GM12878 (cell line): ENCODE measurements around the gene USP37. TPM values are rescaled to one million over a fixed set of nuclear protein-coding genes. Genes with fewer than 3 reads are reported as not detected.

Source experiments
- ATAC-seq: fragments of 200-7000 bp; cut with Tn5 transposase; 3 replicates; pipeline ENCODE4 v1.9.1; 2020; ENCODE audit warnings: mild to moderate bottlenecking, moderate library complexity
- BruUV-seq: library from RNA; stranded (reverse); fragments of 400-500 nt; replicated peaks from 2 replicates; lab custom pipeline; 2021; lab: Mats Ljungman, UMichigan
- CTCF ChIA-PET: fragments of 300-600 bp; sonication (Branson Sonifier 250); formaldehyde crosslinking; extraction: SDS; loops from one replicate; lab custom pipeline; 2021; ENCODE audit warnings: inconsistent platforms; lab: Yijun Ruan, JAX
- POLR2A ChIA-PET: fragments of 350-600 bp; formaldehyde crosslinking; extraction: SDS; loops from one replicate; lab custom pipeline; 2021; ENCODE audit warnings: inconsistent platforms; lab: Charles Lee
- RAD21 ChIA-PET: fragments of 300-600 bp; sonication (Branson Sonifier 250); formaldehyde crosslinking; loops from one replicate; lab custom pipeline; 2023; ENCODE audit warnings: antibody characterized with exemption; ENCODE audit not compliant: unreplicated experiment; lab: Charles Lee
- SMC1A ChIA-PET: fragments of 300-600 bp; sonication (Branson Sonifier 250); formaldehyde crosslinking; loops from one replicate; lab custom pipeline; 2023; ENCODE audit not compliant: unreplicated experiment, uncharacterized antibody; lab: Charles Lee
- DNase-seq: peaks from one replicate; pipeline ENCODE4 v3.0.0-alpha.2; 2011; ENCODE audit warnings: low read depth, low spot score
- FAIRE-seq: peaks from 3 replicates; lab custom pipeline; 2011; peaks lifted over from hg19 to GRCh38; lab: Jason Lieb, UNC
- H2AFZ ChIP-seq: 2 replicates; pipeline ENCODE4 v1.6.0; 2011; ENCODE audit warnings: low read depth, low read length, control low read depth; ENCODE audit not compliant: control insufficient read depth
- H3K27ac ChIP-seq: 2 replicates; pipeline ENCODE4 v1.5.1; 2011; ENCODE audit warnings: control low read depth; ENCODE audit not compliant: control insufficient read depth, insufficient read depth
- H3K27me3 ChIP-seq, 2 experiments: replicated peaks in 1 of 2; 2 replicates each; pipeline versions ENCODE4 v1.6.0 to v1.6.1; 2011; ENCODE audit warnings: low read length in 1 of 2; ENCODE audit not compliant: control insufficient read depth in 2 of 2, insufficient read depth in 2 of 2
- H3K36me3 ChIP-seq, 2 experiments: 2 replicates each; pipeline ENCODE4 v1.5.1; 2011; ENCODE audit warnings: low read length in 1 of 2; ENCODE audit not compliant: control insufficient read depth in 2 of 2, insufficient read depth in 2 of 2
- H3K4me1 ChIP-seq: 2 replicates; pipeline ENCODE4 v1.6.1; 2011; ENCODE audit warnings: mild to moderate bottlenecking, low read length, moderate library complexity, mixed read lengths; ENCODE audit not compliant: control insufficient read depth, insufficient read depth
- H3K4me2 ChIP-seq: 2 replicates; pipeline ENCODE4 v1.6.0; 2011; ENCODE audit warnings: control low read depth; ENCODE audit not compliant: control insufficient read depth, insufficient read depth
- H3K4me3 ChIP-seq: fragments of 200-600 bp; sonication (generic); 2 replicates; pipeline ENCODE4 v1.5.1; 2016
- H3K79me2 ChIP-seq: 2 replicates; pipeline ENCODE4 v1.6.0; 2011; ENCODE audit warnings: low read length; ENCODE audit not compliant: control insufficient read depth, insufficient read depth
- H3K9ac ChIP-seq: 2 replicates; pipeline ENCODE4 v1.8.0; 2011; ENCODE audit warnings: low read length, control low read depth, mixed read lengths; ENCODE audit not compliant: control insufficient read depth, insufficient read depth
- H3K9me3 ChIP-seq: replicated peaks from 3 replicates; pipeline ENCODE4 v1.5.1; 2011; ENCODE audit warnings: mild to moderate bottlenecking, low read length; ENCODE audit not compliant: control insufficient read depth, insufficient read depth
- H4K20me1 ChIP-seq: 2 replicates; pipeline ENCODE4 v1.6.0; 2011; ENCODE audit not compliant: control insufficient read depth, insufficient read depth
- ASH2L ChIP-seq: fragments of 300-600, 200-600 bp; sonication (generic); IDR thresholded peaks from 2 replicates; pipeline ENCODE4 v1.6.1; 2017; ENCODE audit warnings: low read depth, mild to moderate bottlenecking, borderline replicate concordance
- ATF7 ChIP-seq: fragments of 450-650 bp; IDR thresholded peaks from 2 replicates; pipeline ENCODE4 v1.6.1; 2016; ENCODE audit warnings: low read depth, mild to moderate bottlenecking
- BCLAF1 ChIP-seq: fragments of 450-650 bp; IDR thresholded peaks from 2 replicates; pipeline ENCODE4 v1.6.1; 2017; ENCODE audit warnings: antibody characterized with exemption, mild to moderate bottlenecking, moderate library complexity
- ESRRA ChIP-seq: IDR thresholded peaks from 2 replicates; pipeline ENCODE4 v1.6.1; 2012; ENCODE audit warnings: mild to moderate bottlenecking, low read length, improper control_type of control experiment
- FOS ChIP-seq: IDR thresholded peaks from 3 replicates; pipeline ENCODE4 v1.6.1; 2011; ENCODE audit warnings: borderline replicate concordance; ENCODE audit not compliant: insufficient read length; ENCODE audit errors: extremely low read depth
- HCFC1 ChIP-seq: fragments of 150-350 bp; IDR thresholded peaks from 2 replicates; pipeline ENCODE4 v1.6.1; 2014; ENCODE audit warnings: low read length
- JUNB ChIP-seq: IDR thresholded peaks from 2 replicates; pipeline ENCODE4 v1.6.1; 2016; ENCODE audit warnings: antibody characterized with exemption, mild to moderate bottlenecking
- KLF5 ChIP-seq: fragments of 450-650 bp; IDR thresholded peaks from 2 replicates; pipeline ENCODE4 v1.6.1; 2014; ENCODE audit warnings: mild to moderate bottlenecking; ENCODE audit not compliant: partially characterized antibody
- SIN3A ChIP-seq: IDR thresholded peaks from 2 replicates; pipeline ENCODE4 v1.6.1; 2012; ENCODE audit warnings: low read depth, low read length, improper control_type of control experiment
- SREBF1 ChIP-seq: IDR thresholded peaks from 2 replicates; pipeline ENCODE4 v1.6.1; 2012; ENCODE audit warnings: mild to moderate bottlenecking, low read length
- STAT3 ChIP-seq: IDR thresholded peaks from 2 replicates; pipeline ENCODE4 v1.6.1; 2011; ENCODE audit warnings: low read depth, low read length, improper control_type of control experiment
- TARDBP ChIP-seq: IDR thresholded peaks from 2 replicates; pipeline ENCODE4 v1.6.1; 2016; ENCODE audit warnings: borderline replicate concordance
- TCF7 ChIP-seq: IDR thresholded peaks from 2 replicates; pipeline ENCODE4 v1.6.1; 2014; ENCODE audit warnings: antibody characterized with exemption, borderline replicate concordance
- ZBTB33 ChIP-seq: fragments of 450-650 bp; IDR thresholded peaks from 2 replicates; pipeline ENCODE4 v1.6.1; 2017; ENCODE audit warnings: mild to moderate bottlenecking
- ZZZ3 ChIP-seq: IDR thresholded peaks from 2 replicates; pipeline ENCODE4 v1.6.1; 2011; ENCODE audit warnings: low read depth; ENCODE audit not compliant: control insufficient read depth, insufficient read length
- in situ Hi-C: fragments of 300-500 bp; cut with MboI; formaldehyde crosslinking; loops from 9 replicates; pipeline ENCODE4 v1.14.3; 2018; ENCODE audit warnings: mixed read lengths
- intact Hi-C: fragments of 100-400 bp; cut with micrococcal nuclease; formaldehyde crosslinking; loops from one replicate; pipeline ENCODE4 v1.14.2; 2022; ENCODE audit not compliant: unreplicated experiment
- polyA plus RNA-seq, 11 experiments: library from polyadenylated mRNA; depleted of rRNA in 4 of 11; unstranded in 6 of 11; stranded (reverse) in 5 of 11; fragments of >200 nt; fragmentation: Nextera tagmentation in 4 of 11; fragmentation: Illumina TruSeq in 1 of 11; extraction: Ambion mirVana in 4 of 11; extraction: Trizol in 1 of 11; gene quantifications; 1 replicate in 1 of 11; 2 replicates in 10 of 11; pipeline versions ENCODE4 v1.2.1 to v1.2.3, GENCODE V29; 2011 to 2016; ENCODE audit warnings: inconsistent platforms in 2 of 11, missing spikeins in 2 of 11, low read depth in 1 of 11
- total RNA-seq, 4 experiments: library from RNA; depleted of rRNA in 3 of 4; stranded (reverse); fragments of >200 nt in 3 of 4; fragmentation: Illumina TruSeq in 1 of 4; extraction: Trizol in 1 of 4; gene quantifications; 2 replicates each; pipeline versions ENCODE4 v1.2.1 to v1.2.3, GENCODE V29; 2013 to 2021
- TF ChIP-seq, protein P1 (sequence below): IDR thresholded peaks from 2 replicates; pipeline ENCODE4 v1.6.1; 2012; ENCODE audit warnings: low read length, inconsistent platforms
- TF ChIP-seq, protein P2 (sequence below): fragments of 450-650 bp; formaldehyde crosslinking; IDR thresholded peaks from 2 replicates; pipeline ENCODE4 v1.4.0; 2022; ENCODE audit warnings: mild to moderate bottlenecking, moderate library complexity

The USP37 gene
- total and polyA plus RNA-seq, 10 of the 15 experiments (the other 5 are each of a cell fraction or from before 2014, with no cell fraction given): 2.8 to 16.0 (median 10.4) TPM

- in situ Hi-C loops: no loop called here
- no peak overlapping the region for H3K9ac ChIP-seq
- POLR2A ChIA-PET: interaction anchor here (1.3 kb wide), 1 partner anchor 86 kb away, joined by 4 read pairs; no protein-coding TSS in a partner anchor
- H3K27me3 ChIP-seq: no peaks in the 10 kb centered on the region
- H2AFZ ChIP-seq: no peak overlapping the region
- peaks cover 3% of the 10 kb centered on the region for H3K4me1 ChIP-seq
- H3K4me2 ChIP-seq: no peak overlapping the region
- H3K36me3 ChIP-seq: peaks cover 0 to 24% of the 10 kb centered on the region in 2 experiments; a peak in 3 of 4 replicates
- H3K79me2 ChIP-seq: no peaks in the 10 kb centered on the region
- ATAC-seq (no peak), DNase-seq (no peak), FAIRE-seq (no peak)
- no peak overlapping the region for H3K4me3 ChIP-seq
- intact Hi-C loops: no loop called here
- no peaks in the 10 kb centered on the region for H3K9me3 ChIP-seq
- SMC1A ChIA-PET: interaction anchor here (1.4 to 2.9 kb wide), 3 partner anchors 11 to 71 kb away, joined by 4 to 7 read pairs (median 4); no protein-coding TSS in a partner anchor
- no TSS peak for BruUV-seq
- no peak overlapping the region for H3K27ac ChIP-seq
- RAD21 ChIA-PET: no interaction called here
- H4K20me1 ChIP-seq: no peaks in the 10 kb centered on the region
- CTCF ChIA-PET: interaction anchor here (0.7 to 1.4 kb wide), 2 partner anchors 11 to 39 kb away, joined by 3 to 4 read pairs; no protein-coding TSS in a partner anchor
- TF ChIP-seq, protein P1, sequence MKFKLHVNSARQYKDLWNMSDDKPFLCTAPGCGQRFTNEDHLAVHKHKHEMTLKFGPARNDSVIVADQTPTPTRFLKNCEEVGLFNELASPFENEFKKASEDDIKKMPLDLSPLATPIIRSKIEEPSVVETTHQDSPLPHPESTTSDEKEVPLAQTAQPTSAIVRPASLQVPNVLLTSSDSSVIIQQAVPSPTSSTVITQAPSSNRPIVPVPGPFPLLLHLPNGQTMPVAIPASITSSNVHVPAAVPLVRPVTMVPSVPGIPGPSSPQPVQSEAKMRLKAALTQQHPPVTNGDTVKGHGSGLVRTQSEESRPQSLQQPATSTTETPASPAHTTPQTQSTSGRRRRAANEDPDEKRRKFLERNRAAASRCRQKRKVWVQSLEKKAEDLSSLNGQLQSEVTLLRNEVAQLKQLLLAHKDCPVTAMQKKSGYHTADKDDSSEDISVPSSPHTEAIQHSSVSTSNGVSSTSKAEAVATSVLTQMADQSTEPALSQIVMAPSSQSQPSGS: no peak
- TF ChIP-seq ZZZ3 (no peak), SIN3A (no peak), KLF5 (no peak), ASH2L (no peak), ATF7 (no peak), STAT3 (no peak), TCF7 (no peak), FOS (no peak), HCFC1 (no peak), BCLAF1 (no peak), TARDBP (no peak), SREBF1 (no peak), ESRRA (no peak), ZBTB33 (no peak), JUNB (no peak)
- TF ChIP-seq, protein P2, sequence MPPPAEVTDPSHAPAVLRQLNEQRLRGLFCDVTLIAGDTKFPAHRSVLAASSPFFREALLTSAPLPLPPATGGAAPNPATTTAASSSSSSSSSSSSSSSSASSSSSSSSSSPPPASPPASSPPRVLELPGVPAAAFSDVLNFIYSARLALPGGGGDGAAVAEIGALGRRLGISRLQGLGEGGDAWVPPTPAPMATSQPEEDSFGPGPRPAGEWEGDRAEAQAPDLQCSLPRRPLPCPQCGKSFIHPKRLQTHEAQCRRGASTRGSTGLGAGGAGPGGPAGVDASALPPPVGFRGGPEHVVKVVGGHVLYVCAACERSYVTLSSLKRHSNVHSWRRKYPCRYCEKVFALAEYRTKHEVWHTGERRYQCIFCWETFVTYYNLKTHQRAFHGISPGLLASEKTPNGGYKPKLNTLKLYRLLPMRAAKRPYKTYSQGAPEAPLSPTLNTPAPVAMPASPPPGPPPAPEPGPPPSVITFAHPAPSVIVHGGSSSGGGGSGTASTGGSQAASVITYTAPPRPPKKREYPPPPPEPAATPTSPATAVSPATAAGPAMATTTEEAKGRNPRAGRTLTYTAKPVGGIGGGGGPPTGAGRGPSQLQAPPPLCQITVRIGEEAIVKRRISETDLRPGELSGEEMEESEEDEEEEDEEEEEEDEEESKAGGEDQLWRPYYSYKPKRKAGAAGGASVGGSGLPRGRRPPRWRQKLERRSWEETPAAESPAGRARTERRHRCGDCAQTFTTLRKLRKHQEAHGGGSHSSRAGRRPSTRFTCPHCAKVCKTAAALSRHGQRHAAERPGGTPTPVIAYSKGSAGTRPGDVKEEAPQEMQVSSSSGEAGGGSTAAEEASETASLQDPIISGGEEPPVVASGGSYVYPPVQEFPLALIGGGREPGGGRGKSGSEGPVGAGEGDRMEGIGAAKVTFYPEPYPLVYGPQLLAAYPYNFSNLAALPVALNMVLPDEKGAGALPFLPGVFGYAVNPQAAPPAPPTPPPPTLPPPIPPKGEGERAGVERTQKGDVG (CRISPR knock-in tag): no peak
These were observed 90.9 kb downstream of the USP37 start for GRCh38 chr2:218477247-218477646.
